GM12875 (cell line): Measurements from ENCODE around the gene GLB1L.

Experiments
- H3K4me3 ChIP-seq: one replicate; pipeline ENCODE4 v1.5.1; 2011; ENCODE audit warnings: low read depth, low read length, control low read depth
- CTCF ChIP-seq: IDR thresholded peaks from 2 replicates; pipeline ENCODE4 v1.5.1; 2011; ENCODE audit warnings: low read depth, mild to moderate bottlenecking, control low read depth, inconsistent platforms, low read length, moderate library complexity, borderline replicate concordance; ENCODE audit not compliant: insufficient read depth

GLB1L gene

GRCh38 chr2:219199470-219200211 is 45.6 kb downstream of the GLB1L start:
- no peak for TF ChIP-seq CTCF
- no peak overlapping the region for H3K4me3 ChIP-seq

GRCh38 chr2:219198974-219199373 is 46.3 kb downstream of the GLB1L start:
- no peak for TF ChIP-seq CTCF
- no peak overlapping the region for H3K4me3 ChIP-seq

- TF ChIP-seq CTCF: no peak
- no peak overlapping the region for H3K4me3 ChIP-seq
Measured at GRCh38 chr2:219197388-219197787, 47.9 kb downstream of the GLB1L start.

GRCh38 chr2:219186754-219187456 is 58.3 kb downstream of the GLB1L start:
- no peak overlapping the region for H3K4me3 ChIP-seq

More at GRCh38 chr2:219186754-219187456, 58.3 kb downstream of the GLB1L start:
- no peak for TF ChIP-seq CTCF
